ENCODE results near the gene ROR1. TPM values are rescaled to one million over a fixed set of nuclear protein-coding genes. Genes with fewer than 3 reads are reported as not detected.

ROR1 gene
- total RNA-seq, 1 experiment from 2014 or later = 19.0 TPM

DNA sequence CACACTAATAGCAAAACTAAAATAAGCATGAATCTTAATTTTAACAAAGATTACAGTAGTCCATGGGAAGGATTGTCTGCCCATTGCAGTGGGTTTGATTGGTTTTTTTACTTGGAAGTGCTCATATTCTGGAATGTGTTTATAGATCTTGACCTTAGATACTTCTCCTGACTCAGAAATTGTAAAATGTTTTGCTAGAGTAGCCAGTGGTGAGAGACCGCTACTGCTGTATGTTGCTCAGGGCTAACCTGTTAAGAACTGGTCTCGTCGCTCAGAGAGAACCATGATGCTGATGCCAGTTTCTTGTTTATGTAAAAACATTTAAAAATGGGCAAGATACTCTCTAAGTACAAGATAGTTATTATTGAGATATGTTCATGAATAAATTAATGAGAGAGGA lies 99.9 kb downstream of the ROR1 start:
- H3K4me1 ChIP-seq (replicated peaks; ENCODE audit: insufficient read depth) = peaks cover 80% of the 10 kb centered on the region
- H3K9me2 ChIP-seq (ENCODE audit: insufficient read depth) = no peaks in the 10 kb centered on the region
- H3K9me3 ChIP-seq (ENCODE audit: insufficient read depth, low read depth) = peaks cover 23% of the 10 kb centered on the region; the same call in 1 of the 2 replicates
- intact Hi-C loops (cut with micrococcal nuclease; ENCODE audit: unreplicated experiment) = loop anchor here (1.0 to 10.0 kb wide), 3 partner anchors 27 to 99 kb away; partner anchors contain the start of gene ROR1
- BruUV-seq (replicated peaks) = no TSS peak
- H2AFZ ChIP-seq = no peak overlapping the region
- H3K79me2 ChIP-seq (ENCODE audit: low read depth) = peaks cover 92% of the 10 kb centered on the region
- H3K4me3 ChIP-seq = no peak overlapping the region
- H4K20me1 ChIP-seq (ENCODE audit: insufficient read depth) = no peaks in the 10 kb centered on the region
- ChIA-PET POLR2A (ENCODE audit: unreplicated experiment) (interaction anchor here (0.7 kb wide), 1 partner anchor 22 kb away, joined by 3 read pairs; no protein-coding TSS in a partner anchor), CTCF (no interaction called here)
- peak; percentile 37 to 85 for DNase-seq
- peaks cover 54% of the 10 kb centered on the region for H3F3A ChIP-seq (ENCODE audit: insufficient read depth, low read depth)
- no peaks in the 10 kb centered on the region for H3K27me3 ChIP-seq (ENCODE audit: insufficient read depth, low read depth)
- 0 out of 2 replicates have a peak, but pooled peaks cover 3% of the 10 kb centered on the region for H3K36me3 ChIP-seq (ENCODE audit: low read depth)
- H3K27ac ChIP-seq = peak overlapping the region; percentile 94
- TF ChIP-seq, protein P1, sequence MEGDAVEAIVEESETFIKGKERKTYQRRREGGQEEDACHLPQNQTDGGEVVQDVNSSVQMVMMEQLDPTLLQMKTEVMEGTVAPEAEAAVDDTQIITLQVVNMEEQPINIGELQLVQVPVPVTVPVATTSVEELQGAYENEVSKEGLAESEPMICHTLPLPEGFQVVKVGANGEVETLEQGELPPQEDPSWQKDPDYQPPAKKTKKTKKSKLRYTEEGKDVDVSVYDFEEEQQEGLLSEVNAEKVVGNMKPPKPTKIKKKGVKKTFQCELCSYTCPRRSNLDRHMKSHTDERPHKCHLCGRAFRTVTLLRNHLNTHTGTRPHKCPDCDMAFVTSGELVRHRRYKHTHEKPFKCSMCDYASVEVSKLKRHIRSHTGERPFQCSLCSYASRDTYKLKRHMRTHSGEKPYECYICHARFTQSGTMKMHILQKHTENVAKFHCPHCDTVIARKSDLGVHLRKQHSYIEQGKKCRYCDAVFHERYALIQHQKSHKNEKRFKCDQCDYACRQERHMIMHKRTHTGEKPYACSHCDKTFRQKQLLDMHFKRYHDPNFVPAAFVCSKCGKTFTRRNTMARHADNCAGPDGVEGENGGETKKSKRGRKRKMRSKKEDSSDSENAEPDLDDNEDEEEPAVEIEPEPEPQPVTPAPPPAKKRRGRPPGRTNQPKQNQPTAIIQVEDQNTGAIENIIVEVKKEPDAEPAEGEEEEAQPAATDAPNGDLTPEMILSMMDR (conservative IDR thresholded peaks at IDR 0.05) = no peak
- peak overlapping the region; percentile 27 for H3K4me2 ChIP-seq

DNA sequence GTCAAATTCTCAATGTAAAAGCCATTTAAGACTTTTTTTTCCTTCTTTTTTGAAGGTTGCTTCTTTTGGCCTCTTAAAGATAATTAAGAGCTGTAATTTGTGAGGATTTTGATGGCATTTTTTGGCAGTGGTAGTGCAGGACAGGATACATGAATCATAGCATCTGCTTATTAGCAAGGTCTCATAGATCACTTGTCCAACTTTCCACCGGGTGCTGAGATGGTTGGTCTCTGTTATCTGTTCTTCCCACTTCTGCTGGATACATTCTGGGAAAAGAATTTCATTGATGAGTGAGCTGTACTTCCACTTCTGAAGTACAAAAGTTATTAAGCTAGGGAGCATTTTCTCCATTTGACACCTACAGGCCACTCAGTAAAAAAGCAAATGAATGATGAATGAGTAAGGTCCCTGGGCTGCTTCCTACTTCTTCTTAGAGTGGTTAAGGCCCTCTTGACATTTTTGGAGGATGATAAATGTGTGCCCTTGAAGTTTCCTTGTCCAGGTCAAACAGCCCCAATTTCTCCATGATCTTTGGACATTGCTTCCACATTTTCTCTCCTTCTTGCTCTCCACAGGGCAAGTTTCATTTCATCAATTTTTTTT lies 100.6 kb downstream of the ROR1 start:
- 0 out of 2 replicates have a peak, but pooled peaks cover 3% of the 10 kb centered on the region for H3K36me3 ChIP-seq (ENCODE audit: low read depth)
- BruUV-seq (replicated peaks) = no TSS peak
- TF ChIP-seq EZH2 (IDR thresholded peaks at IDR 0.05; ENCODE audit: low read depth) = no peak
- TF ChIP-seq, protein P1 (conservative IDR thresholded peaks at IDR 0.05) = no peak
- H4K20me1 ChIP-seq (ENCODE audit: insufficient read depth) = no peaks in the 10 kb centered on the region
- no peak overlapping the region for H2AFZ ChIP-seq
- POLR2A ChIA-PET (ENCODE audit: unreplicated experiment) = interaction anchor here (0.6 to 0.7 kb wide), 2 partner anchors 22 to 578 kb away, joined by 3 to 16 read pairs; no protein-coding TSS in a partner anchor
- intact Hi-C loops (cut with micrococcal nuclease; ENCODE audit: unreplicated experiment) = loop anchor here (10.0 kb wide), 1 partner anchor 100 kb away; the partner anchor contains the start of gene ROR1
- peaks cover 23% of the 10 kb centered on the region; the same call in 1 of the 2 replicates for H3K9me3 ChIP-seq (ENCODE audit: insufficient read depth, low read depth)
- H3K4me3 ChIP-seq = no peak overlapping the region
- H3F3A ChIP-seq (ENCODE audit: insufficient read depth, low read depth) = peaks cover 48% of the 10 kb centered on the region
- peak overlapping the region; percentile 94 for H3K27ac ChIP-seq
- H3K4me1 ChIP-seq (replicated peaks; ENCODE audit: insufficient read depth) = peaks cover 80% of the 10 kb centered on the region
- no peaks in the 10 kb centered on the region for H3K27me3 ChIP-seq (ENCODE audit: insufficient read depth, low read depth)
- no peaks in the 10 kb centered on the region for H3K9me2 ChIP-seq (ENCODE audit: insufficient read depth)
- CTCF ChIA-PET = no interaction called here
- DNase-seq = peak in 1 of 2 experiments; percentile 59
- peak overlapping the region; percentile 27 for H3K4me2 ChIP-seq
- peaks cover 91% of the 10 kb centered on the region for H3K79me2 ChIP-seq (ENCODE audit: low read depth)

DNA sequence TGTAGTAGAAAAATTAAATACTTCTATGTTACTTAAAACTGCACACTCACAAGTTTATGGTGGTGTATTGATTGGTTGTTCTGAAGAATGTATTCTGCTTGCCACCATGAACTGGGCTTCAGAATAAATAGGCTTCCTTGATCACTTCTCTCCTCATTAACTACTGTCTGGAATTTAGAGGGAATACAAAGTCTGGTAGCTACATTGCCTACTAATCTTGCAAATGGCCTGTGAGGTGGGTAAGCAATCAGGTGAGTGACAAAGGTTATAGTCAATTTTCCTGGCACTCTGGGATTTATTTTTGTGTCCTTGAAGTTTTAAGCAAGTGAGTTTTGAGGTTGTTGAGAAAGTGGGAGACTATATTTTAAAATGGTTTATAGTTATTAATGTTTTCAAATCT lies 101.8 kb downstream of the ROR1 start:
- Histone ChIP-seq H2AFZ (no peak overlapping the region), H3K79me2 (ENCODE audit: low read depth) (peaks cover 91% of the 10 kb centered on the region), H3K27ac (peak overlapping the region; percentile 94), H3F3A (ENCODE audit: insufficient read depth, low read depth) (peaks cover 39% of the 10 kb centered on the region), H3K36me3 (ENCODE audit: low read depth) (no peaks in the 10 kb centered on the region), H3K9me3 (ENCODE audit: insufficient read depth, low read depth) (peaks cover 23% of the 10 kb centered on the region; the same call in 1 of the 2 replicates), H3K9me2 (ENCODE audit: insufficient read depth) (no peaks in the 10 kb centered on the region), H3K4me2 (peak overlapping the region; percentile 70; the same call in 1 of the 2 replicates), H3K27me3 (ENCODE audit: insufficient read depth, low read depth) (no peaks in the 10 kb centered on the region), H4K20me1 (ENCODE audit: insufficient read depth) (no peaks in the 10 kb centered on the region), H3K4me1 (replicated peaks; ENCODE audit: insufficient read depth) (peaks cover 72% of the 10 kb centered on the region), H3K4me3 (no peak overlapping the region)
- DNase-seq = no peak
- TF ChIP-seq, protein P1 (conservative IDR thresholded peaks at IDR 0.05) = no peak
- no peak for TF ChIP-seq EZH2 (IDR thresholded peaks at IDR 0.05; ENCODE audit: low read depth)
- intact Hi-C loops (cut with micrococcal nuclease; ENCODE audit: unreplicated experiment) = loop anchor here (10.0 kb wide), 1 partner anchor 101 kb away; the partner anchor contains the start of gene ROR1
- POLR2A ChIA-PET (ENCODE audit: unreplicated experiment) = no interaction called here
- CTCF ChIA-PET = no interaction called here
- no TSS peak for BruUV-seq (replicated peaks)
